ENCODE results near the gene SLC9A1. TPM values are rescaled to one million over a fixed set of nuclear protein-coding genes. Genes with fewer than 3 reads are reported as not detected.

SLC9A1 gene
- total and polyA plus RNA-seq, 2 of the 8 experiments (the other 6 are each of a cell fraction or from before 2014, with no cell fraction given): 11.3 to 25.1 TPM

DNA sequence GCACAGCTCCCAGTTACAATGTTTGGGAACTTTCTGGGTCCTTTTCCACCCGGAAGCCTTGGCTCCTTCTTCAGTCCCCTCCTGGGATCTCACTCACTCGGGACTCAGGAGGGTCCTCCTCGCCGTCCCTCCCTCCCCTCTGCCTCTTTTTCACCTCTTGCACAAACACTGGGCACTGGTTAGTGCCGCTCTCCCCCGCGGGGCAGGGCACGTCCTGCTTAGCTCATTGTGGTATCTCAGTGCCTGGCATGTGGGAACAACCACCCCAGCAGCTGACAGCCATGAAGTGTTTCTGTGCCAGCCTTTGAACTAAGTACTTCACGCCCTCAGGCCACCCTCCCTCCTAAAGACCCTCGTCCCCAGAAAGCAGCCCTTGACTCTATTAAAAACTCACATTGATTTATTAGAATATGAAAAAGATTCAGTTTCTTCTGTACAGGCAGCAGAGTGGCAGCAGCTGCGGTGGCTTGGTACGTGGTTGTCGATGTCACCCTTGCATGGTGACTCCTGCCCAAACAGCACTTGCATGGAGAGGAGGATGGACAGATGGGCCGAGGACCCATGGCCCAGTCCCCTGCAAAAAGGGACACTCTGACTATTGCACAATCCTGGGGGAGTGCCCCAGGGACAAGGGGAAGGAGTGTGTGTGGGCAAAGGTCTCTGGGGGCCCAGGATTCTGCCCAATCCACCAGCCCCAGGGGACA lies 56.3 kb downstream of the SLC9A1 start (continued):
- TF ChIP-seq CHD7 (IDR thresholded peaks at IDR 0.05; ENCODE audit: insufficient replicate concordance, low read length) (no peak), SIN3A (conservative IDR thresholded peaks at IDR 0.05 in 1 of 2, IDR thresholded peaks at IDR 0.05 in 1 of 2; ENCODE audit: low read depth in 1 of 2, low read length in 2 of 2) (no peak)

Measured in H1 (cell line).